ENCODE measurements around the gene ZIK1. TPM values are rescaled to one million over a fixed set of nuclear protein-coding genes. Genes with fewer than 3 reads are reported as not detected.
A peak's percentile ranks its signal among the peaks of the same experiment; 100 is the strongest.

The ZIK1 gene
- total RNA-seq, 1 donor from 2014 or later, result 4.4 TPM

GRCh38 chr19:57578487-57579205, 5.3 kb upstream of the ZIK1 start, which contains the start of gene ZNF416:
TSS of gene ZNF416 (minus strand) at chr19:57578911. CDS start at chr19:57578704, 207 bp downstream.
- intact Hi-C loops (cut with DNase I), result no loop called here
- peaks cover 37% of the 10 kb centered on the region for H3K9me3 ChIP-seq
- H3K27me3 ChIP-seq, result no peaks in the 10 kb centered on the region
- DNase-seq (ENCODE audit: extremely low spot score in 2 of 2), result peak in 1 of 2 donors; percentile 96
- TF ChIP-seq POLR2AphosphoS5 (IDR thresholded peaks at IDR 0.05; ENCODE audit: insufficient read depth in 1 of 2, low read depth in 1 of 2), result peak; percentile 67 to 98
- TF ChIP-seq CTCF (IDR thresholded peaks at IDR 0.05), result peak in 2 of 3 experiments; percentile 10 to 29
- no peak for TF ChIP-seq POLR2A (IDR thresholded peaks at IDR 0.05)
- peak within 1 kb of the TSS; percentile 66 for H3K27ac ChIP-seq
- H3K4me3 ChIP-seq, result peak within 1 kb of the TSS; percentile 78 to 82
- H3K36me3 ChIP-seq, result peaks cover 6 to 37% of the 10 kb centered on the region in 2 donors
- peaks cover 18% of the 10 kb centered on the region for H3K4me1 ChIP-seq

- Histone ChIP-seq H3K4me3 (peak overlapping the region; percentile 48 to 60), H3K27me3 (no peaks in the 10 kb centered on the region), H3K27ac (no peak overlapping the region), H3K9me3 (peaks cover 8% of the 10 kb centered on the region), H3K36me3 (peaks cover 0 to 17% of the 10 kb centered on the region in 2 donors), H3K4me1 (peaks cover 11% of the 10 kb centered on the region)
- no peak for TF ChIP-seq POLR2AphosphoS5 (IDR thresholded peaks at IDR 0.05; ENCODE audit: insufficient read depth in 1 of 2, low read depth in 1 of 2)
- TF ChIP-seq CTCF (IDR thresholded peaks at IDR 0.05), result no peak
- TF ChIP-seq POLR2A (IDR thresholded peaks at IDR 0.05), result no peak
- no peak for DNase-seq (ENCODE audit: extremely low spot score in 2 of 2)
- intact Hi-C loops (cut with DNase I), result no loop called here
Measured at GRCh38 chr19:57583104-57583520, 833 bp upstream of the ZIK1 start.

- peaks cover 0 to 58% of the 10 kb centered on the region in 2 donors for H3K36me3 ChIP-seq
- H3K4me3 ChIP-seq, result no peak overlapping the region
- H3K27ac ChIP-seq, result no peak overlapping the region
- H3K9me3 ChIP-seq, result peaks cover 46% of the 10 kb centered on the region
- H3K4me1 ChIP-seq, result peaks cover 8% of the 10 kb centered on the region
- intact Hi-C loops (cut with DNase I), result no loop called here
- TF ChIP-seq POLR2A (IDR thresholded peaks at IDR 0.05) (no peak), POLR2AphosphoS5 (IDR thresholded peaks at IDR 0.05; ENCODE audit: insufficient read depth in 1 of 2, low read depth in 1 of 2) (no peak), CTCF (IDR thresholded peaks at IDR 0.05) (no peak)
- H3K27me3 ChIP-seq, result no peaks in the 10 kb centered on the region
- no peak for DNase-seq (ENCODE audit: extremely low spot score in 2 of 2)
Measured at GRCh38 chr19:57587529-57587928, 3.6 kb downstream of the ZIK1 start.

- no peaks in the 10 kb centered on the region for H3K27me3 ChIP-seq
- H3K27ac ChIP-seq, result no peak overlapping the region
- peaks cover 8% of the 10 kb centered on the region for H3K9me3 ChIP-seq
- peak overlapping the region; percentile 64 to 66 for H3K4me3 ChIP-seq
- no peak for DNase-seq (ENCODE audit: extremely low spot score in 2 of 2)
- intact Hi-C loops (cut with DNase I), result no loop called here
- H3K4me1 ChIP-seq, result peaks cover 9% of the 10 kb centered on the region
- H3K36me3 ChIP-seq, result peaks cover 0 to 21% of the 10 kb centered on the region in 2 donors
- TF ChIP-seq POLR2A (IDR thresholded peaks at IDR 0.05) (no peak), POLR2AphosphoS5 (IDR thresholded peaks at IDR 0.05; ENCODE audit: insufficient read depth in 1 of 2, low read depth in 1 of 2) (no peak), CTCF (IDR thresholded peaks at IDR 0.05) (no peak)
Measured at GRCh38 chr19:57599377-57599760, 15.4 kb downstream of the ZIK1 start.
